Mucosa of descending colon (tissue), 3 donors: ENCODE data around the gene MOB3B. TPM values are rescaled to one million over a fixed set of nuclear protein-coding genes. Genes with fewer than 3 reads are reported as not detected.

ENCODE experiments used
- ATAC-seq: fragments of 200-7000 bp; cut with Tn5 transposase; one replicate; pipeline ENCODE4 v1.9.1; 2020; ENCODE audit warnings: mild to moderate bottlenecking, moderate library complexity
- DNase-seq, 3 donors: peaks; one replicate each; pipeline ENCODE4 v3.0.0-alpha.2; 2020
- H3K36me3 ChIP-seq: fragments of 200-600 bp; one replicate; pipeline ENCODE4 v1.8.0; 2021; ENCODE audit warnings: low read depth, mild to moderate bottlenecking
- H3K4me1 ChIP-seq: fragments of 200-600 bp; one replicate; pipeline ENCODE4 v1.8.0; 2021; ENCODE audit warnings: low read depth, mild to moderate bottlenecking
- H3K4me3 ChIP-seq: fragments of 200-600 bp; one replicate; pipeline ENCODE4 v1.8.0; 2021; ENCODE audit warnings: mild to moderate bottlenecking
- H3K9me3 ChIP-seq: fragments of 200-600 bp; one replicate; pipeline ENCODE4 v1.8.0; 2021; ENCODE audit warnings: mild to moderate bottlenecking
- CTCF ChIP-seq: fragments of 200-600 bp; IDR thresholded peaks from one replicate; pipeline ENCODE4 v1.8.0; 2022; ENCODE audit warnings: antibody characterized with exemption, mild to moderate bottlenecking
- intact Hi-C, 2 donors: fragments of 100-400 bp; cut with DNase I in 1 of 2; cut with micrococcal nuclease in 1 of 2; formaldehyde crosslinking; loops; one replicate each; pipeline versions ENCODE4 v1.11.0 to v1.11.1; 2022; cut with DNase I, micrococcal nuclease
- total RNA-seq, 3 donors: library from RNA; stranded (reverse); fragmentation: NEBNext Ultra II Directional in 2 of 3; extraction: Animal tissue kit (Norgen Biotek cat#: 25700) in 2 of 3; gene quantifications; one replicate each; pipeline versions ENCODE4 v1.2.1 to v1.2.4, GENCODE V29; 2021 to 2023
- donor health status: DM: no; HTN: no; CAD: no; lungs with moderate emphysema.
- donor health status: DM: no; HTN: no; CAD: no.
- donor health status: DM: no; HTN: yes; CAD: no.

MOB3B gene
- total RNA-seq, 3 donors from 2014 or later: 34.6 to 57.5 (median 41.7) TPM

- ATAC-seq (no peak), DNase-seq (no peak)
- no peak for TF ChIP-seq CTCF
- Histone ChIP-seq H3K36me3 (no peaks in the 10 kb centered on the region), H3K9me3 (no peaks in the 10 kb centered on the region), H3K4me3 (no peak overlapping the region), H3K4me1 (no peaks in the 10 kb centered on the region)
- intact Hi-C loops: no loop called here
Measured at GRCh38 chr9:27280249-27280648, 249.4 kb downstream of the MOB3B start.

- intact Hi-C loops: loop anchor here (5.0 kb wide), 1 partner anchor 247 kb away; no protein-coding TSS in a partner anchor
- H3K4me1 ChIP-seq: no peaks in the 10 kb centered on the region
- TF ChIP-seq CTCF: no peak
- no peaks in the 10 kb centered on the region for H3K9me3 ChIP-seq
- DNase-seq (no peak), ATAC-seq (no peak)
- no peaks in the 10 kb centered on the region for H3K36me3 ChIP-seq
- no peak overlapping the region for H3K4me3 ChIP-seq
Measured at GRCh38 chr9:27279611-27280010, 250.0 kb downstream of the MOB3B start.

GRCh38 chr9:27278374-27278773 is 251.2 kb downstream of the MOB3B start:
- intact Hi-C loops: loop anchor here (5.0 kb wide), 1 partner anchor 246 kb away; no protein-coding TSS in a partner anchor
- Histone ChIP-seq H3K9me3 (no peaks in the 10 kb centered on the region), H3K36me3 (no peaks in the 10 kb centered on the region), H3K4me1 (no peaks in the 10 kb centered on the region), H3K4me3 (no peak overlapping the region)
- ATAC-seq (no peak), DNase-seq (no peak)
- no peak for TF ChIP-seq CTCF

GRCh38 chr9:27276193-27277030 is 253.2 kb downstream of the MOB3B start:
- DNase-seq (peak in 1 of 3 donors; percentile 38), ATAC-seq (peak; percentile 82)
- Histone ChIP-seq H3K4me3 (no peak overlapping the region), H3K9me3 (no peaks in the 10 kb centered on the region), H3K36me3 (no peaks in the 10 kb centered on the region), H3K4me1 (no peaks in the 10 kb centered on the region)
- intact Hi-C loops: loop anchor here (5.0 kb wide), 1 partner anchor 244 kb away; no protein-coding TSS in a partner anchor
- TF ChIP-seq CTCF: peak; percentile 30

Other genes with a start within 250 kb of the MOB3B start
- gene EQTN, start 232.7 kb downstream of the MOB3B start, total RNA-seq: 1 to 10 TPM in 2 of 3 donors, under 1 TPM in 1; 0.53 to 2.3 (median 1.4) TPM
- not detected for gene IFNK, start 5.5 kb downstream of the MOB3B start, total RNA-seq
- gene C9orf72, start 43.7 kb upstream of the MOB3B start, total RNA-seq: 10 to 100 TPM; 12.5 to 20.5 (median 14.6) TPM